Measurements from ENCODE around the gene LITAF.

- no peak for TF ChIP-seq POLR2A (IDR thresholded peaks at IDR 0.05)
- no peak for TF ChIP-seq CTCF (IDR thresholded peaks at IDR 0.05)
Observed at GRCh38 chr16:11635113-11635652, 48.5 kb upstream of the LITAF start.

Data from testis (tissue), 2 donors.